Stimulated activated CD4-positive, alpha-beta T cell treated with anti-CD3 and anti-CD28 coated beads, Interleukin-2, amount 100 ng/mL, for 4 hours (primary cell): ENCODE measurements around the gene ACTR8.

Experiments
- DNase-seq: peaks from one replicate; pipeline ENCODE4 v3.0.0-alpha.2; 2020; ENCODE audit warnings: low read depth

ACTR8 gene

DNA sequence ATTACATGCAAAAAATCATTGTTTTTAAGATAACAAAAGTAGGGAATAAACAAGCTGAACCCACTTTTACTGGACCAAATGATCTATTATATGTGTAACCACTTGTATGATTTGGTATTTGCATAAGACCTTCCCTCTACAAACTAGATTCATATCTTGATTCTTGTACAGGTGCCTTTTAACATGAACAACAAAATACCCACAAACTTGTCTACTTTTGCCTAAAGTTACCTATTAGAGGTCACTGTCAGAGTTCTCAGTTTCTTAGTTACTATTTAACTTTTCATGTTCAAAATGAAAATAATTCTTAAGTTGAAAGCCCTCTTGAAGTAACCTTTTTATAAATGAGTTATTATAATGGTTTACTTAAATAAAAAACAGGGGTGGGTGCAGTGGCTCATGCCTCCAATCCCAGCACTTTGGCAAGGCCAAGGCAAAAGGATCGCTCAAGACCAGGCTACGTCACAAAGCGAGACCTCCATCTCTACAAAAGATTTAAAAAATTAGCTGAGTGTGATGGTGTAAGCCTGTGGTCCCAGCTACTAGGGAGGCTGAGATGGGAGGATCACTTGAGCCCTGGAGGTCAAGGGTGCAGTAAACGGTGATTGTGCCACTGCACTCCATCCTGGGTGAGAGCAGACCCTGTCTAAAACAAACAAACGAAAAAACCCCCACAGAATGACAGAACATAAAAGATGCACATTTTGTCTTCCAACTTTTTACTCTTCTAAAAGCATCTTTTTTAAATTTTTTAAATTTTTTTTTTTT, 16.0 kb downstream of the ACTR8 start:
- DNase-seq = no peak

DNA sequence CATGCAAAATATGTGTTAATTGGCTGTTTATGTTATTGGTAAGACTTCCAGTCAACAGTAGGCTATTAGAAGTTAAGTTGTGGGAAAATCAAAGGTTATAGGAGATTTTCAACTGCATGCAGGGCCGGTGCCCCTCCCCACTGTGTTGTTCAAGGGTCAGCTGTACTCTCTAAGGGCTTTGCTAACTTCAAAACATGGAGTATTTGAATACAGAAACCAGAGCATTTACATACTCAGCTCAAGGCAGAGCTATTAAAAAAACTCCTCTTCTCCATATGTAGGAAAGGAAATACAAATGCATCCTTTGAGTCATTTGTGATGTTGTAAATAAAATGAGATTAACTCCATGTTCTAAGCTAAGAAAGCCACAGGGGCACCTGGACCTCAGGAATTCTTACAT, 18.8 kb downstream of the ACTR8 start:
- DNase-seq = no peak

DNA sequence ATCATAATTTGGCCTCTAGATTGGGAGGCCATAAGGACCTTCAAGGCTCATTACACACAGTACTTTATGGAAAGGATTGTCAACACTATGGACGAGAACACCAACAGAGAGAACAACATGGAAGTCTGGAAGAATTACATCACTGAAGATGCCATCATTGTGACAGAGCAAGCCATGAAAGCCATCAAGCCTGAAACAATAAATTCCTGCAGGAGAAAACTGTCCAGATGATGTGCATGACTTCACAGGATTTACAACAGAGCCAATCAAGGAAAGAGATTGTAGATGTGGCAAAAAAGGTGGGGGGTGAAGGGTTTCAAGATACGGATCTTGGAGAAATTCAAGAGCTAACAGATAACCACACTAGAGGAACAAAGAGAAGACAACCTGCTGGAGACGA, 19.7 kb downstream of the ACTR8 start:
- no peak for DNase-seq

DNA sequence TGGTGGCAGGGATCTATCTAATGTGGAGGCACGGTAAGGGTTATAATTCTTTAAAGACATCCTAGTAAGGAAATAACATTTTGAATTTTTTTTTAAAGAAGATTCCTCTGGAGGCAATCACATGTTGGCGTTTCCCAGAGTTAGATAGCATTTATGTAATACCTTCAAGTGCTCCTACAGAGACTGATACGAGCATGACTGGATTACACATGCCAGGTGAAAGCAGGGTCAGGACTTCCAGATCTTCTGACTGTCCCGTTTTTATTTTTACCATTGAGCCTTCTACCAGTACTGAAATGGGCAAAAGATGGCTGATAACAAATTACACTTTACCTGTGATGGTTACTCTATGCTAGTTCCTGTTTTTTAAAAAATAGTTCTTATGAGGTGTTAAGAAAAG, 21.8 kb downstream of the ACTR8 start:
- DNase-seq = no peak

DNA sequence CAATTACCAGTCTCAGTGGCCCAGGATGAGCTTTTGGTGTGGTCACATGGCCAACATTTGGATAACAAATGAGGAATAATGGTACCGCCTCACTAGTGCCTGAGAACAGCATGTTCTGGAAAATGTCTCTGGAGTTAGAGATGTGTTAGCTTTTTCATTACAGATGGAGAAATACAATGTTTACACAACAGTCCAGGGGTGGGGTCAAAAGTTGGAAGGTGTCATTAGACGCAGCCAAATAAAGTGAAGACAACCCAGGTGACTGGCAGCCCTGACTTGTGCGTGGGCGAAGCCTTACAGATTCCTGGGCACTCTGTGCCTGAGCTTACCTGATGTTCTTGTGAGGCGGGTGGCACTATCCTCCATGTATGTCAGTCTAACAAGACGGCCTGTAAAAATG, 22.8 kb downstream of the ACTR8 start:
- no peak for DNase-seq

DNA sequence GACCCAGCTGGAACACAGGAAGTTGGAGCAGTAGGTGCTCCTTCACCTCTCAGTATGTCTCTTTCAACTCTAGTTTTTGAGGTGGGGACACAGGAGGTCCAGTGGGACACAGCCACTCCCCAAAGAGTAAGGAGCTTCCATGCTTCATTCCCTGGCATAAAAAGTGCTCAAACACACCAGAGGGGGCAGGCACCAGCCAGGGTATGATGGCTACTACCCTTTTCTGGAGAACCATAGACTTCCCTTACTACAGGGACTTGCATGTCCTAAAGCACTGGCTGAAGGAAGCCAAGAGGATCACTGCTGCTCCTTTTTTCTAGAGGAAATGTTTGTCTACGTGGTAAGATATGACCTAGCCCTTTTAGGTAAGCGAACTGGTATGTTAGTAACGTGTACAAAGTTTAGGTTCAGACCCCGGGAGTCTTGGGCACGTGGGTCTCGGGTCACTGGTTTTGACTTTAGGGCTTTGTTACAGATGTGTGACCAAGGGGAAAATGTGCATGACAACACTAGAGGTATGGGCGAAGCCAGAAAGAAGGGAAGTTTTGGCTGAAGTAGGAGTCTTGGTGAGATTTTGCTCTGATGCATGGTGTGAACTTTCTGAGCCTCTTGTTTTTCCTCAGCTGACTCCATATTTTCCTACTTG, 23.7 kb downstream of the ACTR8 start:
- no peak for DNase-seq

DNA sequence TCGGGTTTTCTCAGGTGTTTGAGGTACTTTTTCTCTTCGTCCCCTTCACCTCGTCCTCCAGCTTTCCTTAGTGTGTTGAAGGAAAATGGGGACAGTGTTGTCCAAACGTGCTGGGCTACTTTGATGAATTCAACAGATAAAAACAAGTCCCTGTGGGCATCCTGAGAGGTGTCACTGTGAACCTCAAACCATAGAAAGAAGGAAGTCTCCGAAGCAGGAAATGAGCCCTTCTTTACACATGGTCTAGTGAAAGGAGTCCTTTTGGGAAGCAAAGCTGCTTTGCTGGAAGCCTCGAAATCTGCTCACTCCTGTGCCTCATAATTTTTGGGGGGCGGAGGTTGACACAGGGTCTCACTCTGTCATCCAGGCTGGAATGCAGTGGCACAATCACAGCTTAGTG, 25.0 kb downstream of the ACTR8 start:
- DNase-seq = no peak

DNA sequence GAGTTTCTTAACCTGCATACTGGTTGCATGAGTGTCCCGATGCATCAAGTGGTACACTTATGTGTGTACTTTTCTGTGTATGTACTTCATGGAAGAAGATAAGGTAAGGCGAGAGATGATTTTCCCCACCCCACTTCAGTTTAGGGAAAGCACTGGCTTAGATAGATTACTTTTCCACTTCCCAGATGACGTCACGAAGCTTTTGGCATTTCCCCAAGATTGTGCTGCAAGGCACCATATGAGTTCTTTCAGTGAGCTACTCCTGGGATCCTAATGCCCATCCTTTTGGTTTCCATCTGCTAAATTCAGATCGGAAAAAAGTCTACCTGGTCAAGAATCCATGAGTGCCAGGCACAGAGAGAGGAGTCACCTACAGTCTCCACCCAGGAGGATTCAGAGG, 31.1 kb downstream of the ACTR8 start:
- no peak for DNase-seq

DNA sequence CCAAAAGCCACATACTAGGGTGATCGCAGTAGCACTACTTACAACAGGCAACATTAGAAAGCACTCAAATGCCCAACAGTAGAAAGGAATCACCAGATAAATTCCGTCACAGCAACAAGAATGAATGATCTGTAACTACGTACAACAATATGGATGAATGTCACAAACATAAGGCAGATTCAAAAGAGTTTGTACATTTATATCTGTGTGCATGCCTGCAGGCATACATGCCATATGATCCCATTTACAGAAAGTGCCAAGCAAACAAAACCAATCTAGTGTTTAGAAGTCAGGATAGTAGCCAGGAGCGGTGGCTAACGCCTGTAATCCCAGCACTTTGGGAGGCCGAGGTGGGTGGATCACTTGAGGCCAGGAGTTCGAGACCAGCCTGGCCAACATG, 32.0 kb downstream of the ACTR8 start:
- no peak for DNase-seq

DNA sequence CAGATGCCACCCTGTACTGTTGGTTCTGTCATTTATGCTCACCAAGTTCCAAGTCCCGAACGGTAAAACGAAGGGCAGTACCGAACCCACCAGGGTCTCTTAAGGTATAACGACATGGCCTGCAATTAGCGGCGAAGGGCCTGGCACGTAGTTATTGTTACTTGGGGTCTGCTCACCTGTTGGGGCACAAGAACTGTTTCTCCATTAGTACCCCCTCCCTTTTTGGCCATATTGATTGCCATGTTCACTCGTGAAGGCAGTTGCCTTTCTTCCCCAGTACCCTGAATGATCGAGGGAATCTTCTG, 35.1 kb downstream of the ACTR8 start:
- no peak for DNase-seq

DNA sequence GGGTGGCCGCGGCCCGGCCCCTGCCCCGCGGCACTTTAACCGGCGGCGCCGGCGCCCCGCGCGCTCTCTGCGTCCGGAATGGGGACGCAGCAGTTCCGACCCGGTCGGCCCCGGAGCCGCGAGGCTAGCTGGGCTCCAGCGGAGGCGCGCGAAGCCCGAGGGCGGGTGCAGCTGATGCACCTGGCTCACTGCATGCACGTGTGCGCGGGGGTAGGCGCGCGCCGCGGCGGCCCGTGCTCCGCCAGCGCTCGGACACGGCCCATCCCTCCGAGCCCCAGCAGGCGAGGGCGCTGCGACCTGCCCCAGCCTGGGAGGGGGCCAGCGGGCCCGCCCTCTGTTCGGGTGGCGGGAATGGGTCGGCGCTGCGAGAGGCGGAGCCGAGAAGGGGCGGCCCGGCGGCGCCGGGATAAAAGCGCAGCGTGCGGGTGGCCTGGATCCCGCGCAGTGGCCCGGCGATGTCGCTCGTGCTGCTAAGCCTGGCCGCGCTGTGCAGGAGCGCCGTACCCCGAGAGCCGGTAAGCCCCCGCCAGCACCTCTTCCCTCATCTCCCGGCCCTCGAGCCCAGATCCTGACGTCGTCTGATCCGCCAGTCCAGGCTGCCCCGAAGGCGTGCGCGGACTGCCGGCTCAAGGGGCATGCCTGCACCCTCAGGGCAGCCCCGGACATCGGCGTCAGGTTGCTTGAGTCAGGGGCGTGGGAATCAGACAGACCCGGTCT, 35.7 kb downstream of the ACTR8 start, which contains the start of the genes CHDH and IL17RB:
CHDH (minus strand) TSS at position 286 of the 717 bp plus-strand sequence. CDS start 22,411 bp downstream, outside the sequence.
IL17RB (plus strand) TSS at position 435 of the 717 bp plus-strand sequence; CDS start at position 456, 21 bp downstream.
- DNase-seq = no peak

DNA sequence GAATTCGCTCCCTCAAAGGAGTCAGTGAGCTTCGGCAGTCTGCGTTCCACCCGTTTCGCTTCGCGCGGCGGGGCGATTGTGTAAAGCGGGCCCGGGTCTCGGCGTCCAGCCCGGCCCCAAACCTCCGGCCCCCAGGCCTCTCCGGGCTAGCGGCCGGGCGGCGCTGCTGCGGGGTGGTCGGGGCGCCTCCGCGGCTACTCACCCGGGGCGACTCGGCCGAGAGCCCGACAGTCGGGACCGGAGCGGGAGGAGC, 36.1 kb downstream of the ACTR8 start:
- no peak for DNase-seq

DNA sequence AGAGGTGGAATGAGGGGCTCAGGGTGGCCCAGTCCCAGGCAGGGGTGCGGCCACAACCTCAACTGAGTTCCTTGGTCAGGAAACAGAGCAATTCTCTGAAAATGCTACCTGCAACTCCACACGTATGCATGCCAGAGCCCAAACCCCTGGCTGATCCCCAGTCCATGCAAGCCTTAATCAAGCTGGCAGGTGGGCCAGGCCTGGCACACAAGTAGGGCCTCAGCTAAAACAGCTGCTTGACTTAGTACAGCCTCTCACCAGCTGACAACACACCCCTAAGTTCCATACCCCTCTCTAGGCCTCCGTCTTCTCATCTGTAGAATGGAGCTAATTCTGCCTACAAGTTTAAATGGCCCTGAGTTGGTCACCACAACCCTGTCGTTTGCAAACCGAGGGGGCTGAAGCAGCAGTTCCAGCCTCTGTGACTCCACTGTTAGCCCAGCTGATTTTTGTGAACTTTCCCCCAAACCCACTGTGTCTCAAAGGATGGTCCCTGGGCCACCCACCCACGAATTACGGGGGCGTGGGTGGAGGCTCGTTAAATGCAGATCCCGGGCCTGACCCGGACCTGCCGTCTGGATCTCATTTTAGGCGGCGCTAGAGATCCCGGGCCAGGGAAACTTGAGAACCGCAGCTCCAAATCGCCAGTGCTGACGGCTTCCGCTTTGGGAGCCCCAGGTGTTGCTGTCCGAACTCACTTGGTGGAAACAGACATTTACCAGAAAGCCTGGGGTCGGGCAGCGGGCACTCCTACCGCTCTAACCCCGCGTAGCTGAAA, 36.7 kb downstream of the ACTR8 start:
- no peak for DNase-seq

DNA sequence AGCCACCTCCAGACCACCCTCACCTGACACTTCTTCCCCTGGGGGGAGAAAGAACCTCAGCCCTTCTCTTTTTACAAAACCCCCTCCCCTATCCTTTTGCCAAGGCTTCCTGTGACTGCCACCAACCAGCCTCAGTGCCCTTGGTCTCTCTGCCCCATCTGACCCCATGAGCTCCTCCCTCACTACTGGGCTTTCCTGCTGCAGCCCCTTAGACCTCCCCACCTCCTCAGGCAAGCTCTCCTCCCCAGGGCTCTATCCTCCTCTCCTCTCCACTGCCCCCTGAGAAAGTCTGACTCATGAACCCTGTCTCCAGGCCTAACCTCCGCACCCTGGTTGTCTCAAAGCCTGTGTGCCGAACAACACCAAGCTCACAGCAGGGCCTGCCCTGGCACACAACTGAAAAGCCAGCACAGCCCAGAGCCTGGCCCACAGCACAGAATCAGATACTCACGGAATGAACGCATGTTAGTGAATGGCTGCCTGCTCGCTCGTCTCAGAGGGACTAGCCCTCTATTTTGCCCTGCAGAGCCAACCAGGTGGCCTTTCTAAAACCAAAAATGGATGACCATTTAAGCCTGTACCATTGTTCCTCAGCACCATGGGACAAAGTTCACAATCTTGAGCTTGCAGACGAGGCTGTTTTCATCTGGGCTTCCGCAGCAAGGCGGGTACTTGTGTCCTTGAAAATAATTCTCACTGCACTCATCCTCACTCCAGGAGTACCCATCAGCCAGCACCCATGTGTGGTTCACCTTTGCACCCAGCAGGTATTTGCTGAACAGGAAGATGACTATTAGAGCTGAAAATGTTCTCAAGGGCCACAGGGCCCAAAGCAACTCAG, 37.5 kb downstream of the ACTR8 start:
- DNase-seq = no peak

DNA sequence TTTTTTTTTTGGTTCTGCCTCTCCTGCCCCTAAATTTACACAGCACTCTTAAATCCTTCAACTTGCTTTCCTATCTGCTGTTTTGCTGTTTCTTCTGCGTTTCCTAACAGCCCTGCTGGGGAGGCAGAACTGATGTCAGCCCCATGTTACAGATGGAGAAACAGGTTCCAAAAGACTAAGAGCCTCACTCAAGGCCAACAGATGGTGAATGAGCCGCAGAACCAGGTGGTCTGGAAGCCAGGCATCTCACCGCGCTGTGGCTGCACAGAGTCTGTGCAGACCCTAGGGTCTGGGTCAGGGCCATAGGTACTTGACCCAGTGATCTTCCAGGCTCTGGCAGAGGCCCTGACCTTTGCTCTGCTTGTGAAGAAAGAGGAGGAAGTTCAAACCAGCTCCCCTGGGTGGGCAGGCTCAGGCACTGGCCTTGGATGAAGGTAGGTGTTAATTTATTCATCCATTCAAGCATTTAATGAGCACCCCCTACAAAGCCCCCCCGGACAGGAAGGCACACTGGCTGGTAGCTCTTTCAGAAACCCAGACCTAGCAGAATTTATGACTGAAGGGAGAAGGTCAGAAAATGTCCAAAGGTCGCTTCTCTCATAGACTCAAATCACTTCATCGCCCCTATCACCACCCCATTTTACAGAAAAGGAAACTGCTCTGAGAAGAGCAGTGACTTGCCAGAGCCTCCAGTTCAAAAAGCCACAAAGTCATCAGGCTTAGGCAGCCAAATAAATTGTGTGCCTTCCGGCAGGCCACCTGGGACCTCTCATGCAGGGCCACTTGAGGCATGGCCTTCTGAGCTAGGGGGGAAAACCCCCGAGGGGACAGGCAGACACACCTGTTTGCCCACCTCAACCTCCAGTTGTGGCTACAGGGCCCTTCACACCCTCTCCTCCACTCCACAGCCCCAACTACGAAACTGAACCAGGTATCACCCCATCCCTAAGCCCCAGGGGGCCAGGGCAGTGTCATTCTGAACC, 38.5 kb downstream of the ACTR8 start:
- DNase-seq = no peak

DNA sequence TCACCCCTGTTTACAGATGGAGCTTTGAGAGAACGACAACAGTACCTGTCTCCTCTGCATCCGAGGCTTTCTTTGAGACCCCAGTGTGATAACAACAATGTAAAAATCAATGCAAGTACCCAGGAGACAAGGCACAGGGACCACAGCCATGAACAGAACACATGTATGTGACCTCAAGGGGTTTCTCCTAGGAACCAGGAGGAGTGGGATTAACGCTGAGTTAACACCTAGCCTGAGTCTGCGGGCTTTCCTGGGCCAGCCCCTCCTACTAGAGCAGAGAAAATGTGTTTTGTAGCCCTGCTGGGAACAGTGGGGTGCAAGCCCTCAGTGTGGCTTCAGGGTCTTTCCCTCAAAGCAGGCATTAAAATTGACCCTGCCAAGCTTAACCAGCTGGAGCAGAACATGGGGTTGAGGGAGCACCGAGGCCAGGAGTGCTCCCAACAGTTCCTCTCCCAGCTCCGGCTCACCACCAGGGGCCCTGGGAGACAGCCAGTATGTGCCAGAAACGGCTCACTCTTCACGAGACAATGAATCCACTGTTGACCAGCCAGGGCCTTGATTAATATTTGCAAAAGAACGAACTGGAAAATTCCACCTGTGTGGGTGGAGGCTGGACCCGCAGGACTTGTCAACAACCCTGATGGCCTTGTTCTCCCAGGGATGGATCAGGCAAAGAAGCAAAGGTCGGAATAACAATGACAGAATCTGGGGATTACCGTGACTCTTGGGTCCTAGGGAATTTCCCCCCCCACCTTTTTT, 39.3 kb downstream of the ACTR8 start:
- no peak for DNase-seq

DNA sequence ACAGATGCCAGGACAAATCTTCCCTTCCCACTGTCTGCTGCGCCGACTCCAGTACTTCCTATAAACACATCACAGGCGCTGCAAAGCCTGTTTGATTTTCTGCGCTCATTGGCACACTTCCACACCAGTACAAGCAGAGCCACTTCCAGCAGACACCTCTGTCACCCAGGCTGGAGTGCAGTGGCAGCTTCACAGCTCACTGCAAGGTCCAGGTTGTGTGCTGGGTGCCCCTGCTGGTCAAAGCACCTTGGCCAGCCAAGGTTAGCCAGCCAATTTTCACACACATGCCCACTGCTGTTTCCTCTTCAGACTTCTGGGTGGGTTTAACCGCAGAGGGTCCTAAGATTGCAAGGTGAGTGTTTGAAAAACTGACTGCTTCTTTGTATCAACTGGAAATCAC, 40.7 kb downstream of the ACTR8 start:
- DNase-seq = no peak

DNA sequence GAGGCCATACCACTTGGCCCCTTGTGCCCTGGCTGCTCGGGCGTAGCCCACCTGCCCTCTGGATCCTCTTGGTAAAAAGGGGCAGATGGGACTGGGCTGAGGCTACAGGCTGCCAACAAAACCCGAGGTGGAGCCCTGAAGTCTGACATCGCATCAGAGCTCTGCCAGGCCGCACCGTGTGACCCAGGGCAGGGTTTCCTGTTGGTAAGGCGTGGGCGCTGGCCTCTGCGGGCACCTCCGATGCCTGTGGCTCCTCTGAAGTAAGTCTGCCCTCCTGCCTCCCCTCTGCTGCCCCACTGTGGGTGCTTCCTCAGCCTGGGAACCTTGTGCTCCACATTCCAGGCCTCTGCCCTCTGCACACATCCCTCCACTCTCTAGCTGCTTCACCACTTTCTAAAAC, 44.6 kb downstream of the ACTR8 start:
- DNase-seq = no peak

DNA sequence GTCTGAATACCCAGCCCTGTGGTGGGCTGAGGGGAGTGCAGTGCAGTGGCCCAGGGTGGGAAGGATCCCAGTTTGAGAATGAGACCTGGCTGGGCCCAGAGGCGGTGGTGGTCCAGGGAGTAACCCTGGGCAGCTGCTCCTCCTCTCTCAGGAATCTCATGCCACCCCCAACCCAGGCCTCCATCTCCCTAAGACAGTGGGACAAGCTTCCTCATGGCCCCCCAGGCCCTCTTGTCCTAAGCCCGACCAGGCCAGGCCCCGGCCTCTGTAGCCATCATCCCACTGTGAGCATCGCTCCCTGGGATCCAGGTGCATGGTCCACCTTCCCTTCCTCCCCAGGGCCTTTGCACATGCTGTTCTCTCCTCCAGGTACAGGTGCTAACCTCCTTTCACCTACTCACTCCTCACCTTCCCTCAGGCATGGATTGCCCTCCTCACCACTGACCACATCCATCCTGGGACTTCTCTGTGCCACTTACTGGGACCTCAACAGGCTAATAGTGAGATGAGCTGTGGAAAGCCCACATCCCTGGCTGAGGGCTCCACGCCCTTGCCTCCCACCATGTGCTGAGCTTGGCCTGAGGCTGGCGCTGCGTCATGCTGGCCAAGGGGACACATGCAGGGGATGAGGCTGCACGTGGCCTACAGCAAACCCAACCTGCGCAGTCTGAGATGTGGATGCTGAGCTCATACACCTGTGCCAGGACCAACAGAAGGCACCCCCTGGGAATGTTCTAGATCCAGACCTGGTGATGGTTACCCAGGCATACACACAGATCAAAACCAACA, 45.7 kb downstream of the ACTR8 start:
- DNase-seq = no peak
